Measurements from ENCODE around the gene SFTPB.

GRCh38 chr2:85668857-85669142 is 801 bp upstream of the SFTPB start:
- TF ChIP-seq CTCF (conservative IDR thresholded peaks at IDR 0.05; ENCODE audit: low read length) (no peak), EZH2phosphoT487 (IDR thresholded peaks at IDR 0.05; ENCODE audit: borderline replicate concordance, low read depth, low read length) (no peak)
